WERI-Rb-1 (cell line): ENCODE data around the gene TRIM62.

Experiments used
- DNase-seq: peaks from one replicate; pipeline ENCODE4 v3.0.0-alpha.2; 2020
- H3K27ac ChIP-seq: fragments of 250-450 bp; sonication (Bioruptor Pico); 2 replicates; pipeline ENCODE4 v1.5.1; 2020; ENCODE audit warnings: mild to moderate bottlenecking, moderate library complexity
- H3K27me3 ChIP-seq: fragments of 250-450 bp; sonication (Bioruptor Pico); 2 replicates; pipeline ENCODE4 v1.5.1; 2021; ENCODE audit warnings: mild to moderate bottlenecking, low read depth, moderate library complexity; ENCODE audit not compliant: insufficient read depth, severe bottlenecking
- H3K36me3 ChIP-seq: fragments of 250-450 bp; sonication (Bioruptor Pico); 2 replicates; pipeline ENCODE4 v1.5.1; 2020; ENCODE audit warnings: mild to moderate bottlenecking, moderate library complexity
- H3K4me3 ChIP-seq: 2 replicates; pipeline ENCODE4 v1.5.1; 2011; ENCODE audit warnings: low read depth, mild to moderate bottlenecking, control low read depth, low read length
- H3K9me3 ChIP-seq: fragments of 250-450 bp; sonication (Bioruptor Pico); 2 replicates; pipeline ENCODE4 v1.5.1; 2021; ENCODE audit warnings: mild to moderate bottlenecking, moderate library complexity; ENCODE audit not compliant: severe bottlenecking
- CTCF ChIP-seq: IDR thresholded peaks from 2 replicates; pipeline ENCODE4 v1.5.1; 2011; ENCODE audit warnings: low read depth, mild to moderate bottlenecking, control low read depth, inconsistent platforms, low read length

Gene TRIM62

DNA sequence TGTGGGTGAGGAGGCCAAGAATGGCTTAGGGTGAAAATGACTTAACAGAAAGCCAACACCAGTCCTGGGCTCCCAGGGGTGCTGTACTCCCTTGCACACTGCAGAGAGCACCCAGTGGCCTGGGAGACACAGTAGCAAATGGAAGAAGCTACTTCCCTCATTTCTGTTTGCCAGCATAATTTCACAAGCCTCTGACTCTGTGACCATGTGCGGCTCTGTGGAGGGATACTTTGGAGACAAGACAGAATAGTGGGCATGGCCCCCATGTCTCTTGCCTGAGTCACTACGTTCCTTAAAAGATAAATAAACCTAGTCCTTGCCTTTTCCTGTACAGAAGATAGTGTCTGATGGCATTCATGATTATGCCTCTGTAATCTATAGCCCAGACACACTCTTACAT, 38.1 kb downstream of the TRIM62 start:
- Histone ChIP-seq H3K27ac (no peak overlapping the region), H3K27me3 (no peaks in the 10 kb centered on the region), H3K4me3 (no peak overlapping the region), H3K36me3 (peaks cover 31% of the 10 kb centered on the region), H3K9me3 (no peaks in the 10 kb centered on the region)
- TF ChIP-seq CTCF = no peak
- no peak for DNase-seq

- TF ChIP-seq CTCF = no peak
- H3K27ac ChIP-seq = no peak overlapping the region
- H3K27me3 ChIP-seq = no peaks in the 10 kb centered on the region
- no peak overlapping the region for H3K4me3 ChIP-seq
- no peaks in the 10 kb centered on the region for H3K9me3 ChIP-seq
- H3K36me3 ChIP-seq = peaks cover 31% of the 10 kb centered on the region
- DNase-seq = no peak
Measured at GRCh38 chr1:33143176-33143575, 38.7 kb downstream of the TRIM62 start.

DNA sequence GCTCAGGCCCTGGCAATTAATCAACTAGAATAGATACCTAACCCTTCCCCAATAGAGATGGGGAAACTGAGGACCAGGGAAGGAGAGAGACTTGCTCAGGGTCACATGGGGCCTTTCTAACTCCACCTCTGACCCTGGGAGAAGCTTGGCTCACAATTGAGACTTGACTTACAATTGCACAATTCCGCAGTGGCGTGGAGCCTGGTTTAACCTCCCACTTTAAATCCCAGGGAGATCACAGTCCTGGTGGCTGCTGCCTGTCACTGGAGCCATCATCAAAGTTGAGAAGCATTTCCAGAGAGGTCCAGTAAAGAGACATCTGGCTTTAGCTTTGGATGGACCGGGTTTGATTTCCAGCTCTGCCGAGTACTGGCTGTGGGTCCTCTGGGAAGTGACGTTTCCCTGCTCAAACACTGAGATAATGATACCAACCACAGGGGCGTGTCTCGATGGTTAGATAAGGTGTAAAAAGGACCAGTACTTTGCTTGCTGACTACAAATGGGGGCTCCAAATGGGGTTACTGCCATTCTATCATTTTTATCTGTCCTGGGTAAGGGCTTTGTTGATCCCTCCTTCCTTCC, 39.3 kb downstream of the TRIM62 start:
- Histone ChIP-seq H3K9me3 (no peaks in the 10 kb centered on the region), H3K27me3 (no peaks in the 10 kb centered on the region), H3K27ac (no peak overlapping the region), H3K36me3 (peaks cover 28% of the 10 kb centered on the region), H3K4me3 (no peak overlapping the region)
- TF ChIP-seq CTCF = no peak
- no peak for DNase-seq

GRCh38 chr1:33141781-33142180, 40.1 kb downstream of the TRIM62 start:
- no peaks in the 10 kb centered on the region for H3K27me3 ChIP-seq
- DNase-seq = no peak
- no peak for TF ChIP-seq CTCF
- no peak overlapping the region for H3K4me3 ChIP-seq
- no peak overlapping the region; the same call in 1 of the 2 replicates for H3K27ac ChIP-seq
- H3K36me3 ChIP-seq = peaks cover 20% of the 10 kb centered on the region
- no peaks in the 10 kb centered on the region for H3K9me3 ChIP-seq

GRCh38 chr1:33141216-33141615, 40.6 kb downstream of the TRIM62 start:
- TF ChIP-seq CTCF = no peak

More at GRCh38 chr1:33141216-33141615, 40.6 kb downstream of the TRIM62 start:
- peaks cover 15% of the 10 kb centered on the region for H3K36me3 ChIP-seq
- no peak for DNase-seq
- no peak overlapping the region for H3K4me3 ChIP-seq
- no peak overlapping the region; the same call in 1 of the 2 replicates for H3K27ac ChIP-seq
- no peaks in the 10 kb centered on the region for H3K27me3 ChIP-seq
- no peaks in the 10 kb centered on the region for H3K9me3 ChIP-seq
